ENCODE results near the gene ADCY5.

The ADCY5 gene

GRCh38 chr3:123429362-123430125 lies 19.3 kb downstream of the ADCY5 start:
- H3K4me1 ChIP-seq (ENCODE audit: control insufficient read depth, insufficient read depth, low read length), result no peaks in the 10 kb centered on the region
- no peak overlapping the region for H3K4me3 ChIP-seq (ENCODE audit: low read depth, low read length)
- no peaks in the 10 kb centered on the region for H3K9me3 ChIP-seq (ENCODE audit: control insufficient read depth, insufficient read depth, low read depth, low read length)
- no peak overlapping the region for H3K9ac ChIP-seq (ENCODE audit: low read length)
- 0 out of 2 replicates have a peak, but pooled peaks cover 4% of the 10 kb centered on the region for H3K27me3 ChIP-seq (ENCODE audit: control insufficient read depth, insufficient read depth, low read length)
- H3K36me3 ChIP-seq (ENCODE audit: control insufficient read depth, insufficient read depth, low read length), result no peaks in the 10 kb centered on the region
- no peak overlapping the region for H3K27ac ChIP-seq (ENCODE audit: low read depth, low read length)

- H3K9ac ChIP-seq (ENCODE audit: low read length), result no peak overlapping the region
- H3K27ac ChIP-seq (ENCODE audit: low read depth, low read length), result no peak overlapping the region
- 0 out of 2 replicates have a peak, but pooled peaks cover 4% of the 10 kb centered on the region for H3K27me3 ChIP-seq (ENCODE audit: control insufficient read depth, insufficient read depth, low read length)
- H3K9me3 ChIP-seq (ENCODE audit: control insufficient read depth, insufficient read depth, low read depth, low read length), result no peaks in the 10 kb centered on the region
- H3K4me3 ChIP-seq (ENCODE audit: low read depth, low read length), result no peak overlapping the region
- no peaks in the 10 kb centered on the region for H3K36me3 ChIP-seq (ENCODE audit: control insufficient read depth, insufficient read depth, low read length)
- H3K4me1 ChIP-seq (ENCODE audit: control insufficient read depth, insufficient read depth, low read length), result no peaks in the 10 kb centered on the region
Observed at GRCh38 chr3:123424999-123425712, 23.7 kb downstream of the ADCY5 start.

- 0 out of 2 replicates have a peak, but pooled peaks cover 4% of the 10 kb centered on the region for H3K27me3 ChIP-seq (ENCODE audit: control insufficient read depth, insufficient read depth, low read length)
- no peaks in the 10 kb centered on the region for H3K9me3 ChIP-seq (ENCODE audit: control insufficient read depth, insufficient read depth, low read depth, low read length)
- H3K9ac ChIP-seq (ENCODE audit: low read length), result no peak overlapping the region
- no peaks in the 10 kb centered on the region for H3K4me1 ChIP-seq (ENCODE audit: control insufficient read depth, insufficient read depth, low read length)
- H3K27ac ChIP-seq (ENCODE audit: low read depth, low read length), result no peak overlapping the region
- no peak overlapping the region for H3K4me3 ChIP-seq (ENCODE audit: low read depth, low read length)
- no peaks in the 10 kb centered on the region for H3K36me3 ChIP-seq (ENCODE audit: control insufficient read depth, insufficient read depth, low read length)
Observed at GRCh38 chr3:123424321-123424998, 24.4 kb downstream of the ADCY5 start.

- H3K27ac ChIP-seq (ENCODE audit: low read depth, low read length), result no peak overlapping the region
- H3K9ac ChIP-seq (ENCODE audit: low read length), result no peak overlapping the region
- 0 out of 2 replicates have a peak, but pooled peaks cover 4% of the 10 kb centered on the region for H3K27me3 ChIP-seq (ENCODE audit: control insufficient read depth, insufficient read depth, low read length)
- no peak overlapping the region for H3K4me3 ChIP-seq (ENCODE audit: low read depth, low read length)
- H3K4me1 ChIP-seq (ENCODE audit: control insufficient read depth, insufficient read depth, low read length), result no peaks in the 10 kb centered on the region
- H3K36me3 ChIP-seq (ENCODE audit: control insufficient read depth, insufficient read depth, low read length), result no peaks in the 10 kb centered on the region
- no peaks in the 10 kb centered on the region for H3K9me3 ChIP-seq (ENCODE audit: control insufficient read depth, insufficient read depth, low read depth, low read length)
Observed at GRCh38 chr3:123423806-123424205, 25.1 kb downstream of the ADCY5 start.

- 0 out of 2 replicates have a peak, but pooled peaks cover 4% of the 10 kb centered on the region for H3K27me3 ChIP-seq (ENCODE audit: control insufficient read depth, insufficient read depth, low read length)
- H3K36me3 ChIP-seq (ENCODE audit: control insufficient read depth, insufficient read depth, low read length), result no peaks in the 10 kb centered on the region
- H3K9me3 ChIP-seq (ENCODE audit: control insufficient read depth, insufficient read depth, low read depth, low read length), result no peaks in the 10 kb centered on the region
- peaks cover 6% of the 10 kb centered on the region; the same call in 1 of the 2 replicates for H3K4me1 ChIP-seq (ENCODE audit: control insufficient read depth, insufficient read depth, low read length)
- H3K9ac ChIP-seq (ENCODE audit: low read length), result no peak overlapping the region
- H3K27ac ChIP-seq (ENCODE audit: low read depth, low read length), result no peak overlapping the region
- no peak overlapping the region for H3K4me3 ChIP-seq (ENCODE audit: low read depth, low read length)
Observed at GRCh38 chr3:123423031-123423430, 25.9 kb downstream of the ADCY5 start.

- Histone ChIP-seq H3K9me3 (ENCODE audit: control insufficient read depth, insufficient read depth, low read depth, low read length) (no peaks in the 10 kb centered on the region), H3K9ac (ENCODE audit: low read length) (no peak overlapping the region), H3K4me1 (ENCODE audit: control insufficient read depth, insufficient read depth, low read length) (peaks cover 6% of the 10 kb centered on the region; the same call in 1 of the 2 replicates), H3K27ac (ENCODE audit: low read depth, low read length) (no peak overlapping the region), H3K4me3 (ENCODE audit: low read depth, low read length) (no peak overlapping the region), H3K36me3 (ENCODE audit: control insufficient read depth, insufficient read depth, low read length) (no peaks in the 10 kb centered on the region), H3K27me3 (ENCODE audit: control insufficient read depth, insufficient read depth, low read length) (0 out of 2 replicates have a peak, but pooled peaks cover 3% of the 10 kb centered on the region)
Observed at GRCh38 chr3:123422457-123422856, 26.4 kb downstream of the ADCY5 start.

- H3K9me3 ChIP-seq (ENCODE audit: control insufficient read depth, insufficient read depth, low read depth, low read length), result no peaks in the 10 kb centered on the region
- H3K4me3 ChIP-seq (ENCODE audit: low read depth, low read length), result no peak overlapping the region
- H3K36me3 ChIP-seq (ENCODE audit: control insufficient read depth, insufficient read depth, low read length), result no peaks in the 10 kb centered on the region
- H3K4me1 ChIP-seq (ENCODE audit: control insufficient read depth, insufficient read depth, low read length), result peaks cover 6% of the 10 kb centered on the region; the same call in 1 of the 2 replicates
- H3K27me3 ChIP-seq (ENCODE audit: control insufficient read depth, insufficient read depth, low read length), result no peaks in the 10 kb centered on the region
- no peak overlapping the region for H3K9ac ChIP-seq (ENCODE audit: low read length)
- H3K27ac ChIP-seq (ENCODE audit: low read depth, low read length), result no peak overlapping the region
Observed at GRCh38 chr3:123421353-123422174, 27.3 kb downstream of the ADCY5 start.

- Histone ChIP-seq H3K27me3 (ENCODE audit: control insufficient read depth, insufficient read depth, low read length) (no peaks in the 10 kb centered on the region), H3K4me1 (ENCODE audit: control insufficient read depth, insufficient read depth, low read length) (peaks cover 6% of the 10 kb centered on the region; the same call in 1 of the 2 replicates), H3K4me3 (ENCODE audit: low read depth, low read length) (no peak overlapping the region), H3K36me3 (ENCODE audit: control insufficient read depth, insufficient read depth, low read length) (no peaks in the 10 kb centered on the region), H3K27ac (ENCODE audit: low read depth, low read length) (no peak overlapping the region), H3K9ac (ENCODE audit: low read length) (no peak overlapping the region), H3K9me3 (ENCODE audit: control insufficient read depth, insufficient read depth, low read depth, low read length) (no peaks in the 10 kb centered on the region)
Observed at GRCh38 chr3:123420416-123420968, 28.4 kb downstream of the ADCY5 start.

GRCh38 chr3:123419850-123420297 lies 29.0 kb downstream of the ADCY5 start:
- no peak overlapping the region for H3K4me3 ChIP-seq (ENCODE audit: low read depth, low read length)
- H3K36me3 ChIP-seq (ENCODE audit: control insufficient read depth, insufficient read depth, low read length), result no peaks in the 10 kb centered on the region
- no peak overlapping the region for H3K27ac ChIP-seq (ENCODE audit: low read depth, low read length)
- no peak overlapping the region for H3K9ac ChIP-seq (ENCODE audit: low read length)
- no peaks in the 10 kb centered on the region for H3K27me3 ChIP-seq (ENCODE audit: control insufficient read depth, insufficient read depth, low read length)
- peaks cover 6% of the 10 kb centered on the region; the same call in 1 of the 2 replicates for H3K4me1 ChIP-seq (ENCODE audit: control insufficient read depth, insufficient read depth, low read length)
- H3K9me3 ChIP-seq (ENCODE audit: control insufficient read depth, insufficient read depth, low read depth, low read length), result no peaks in the 10 kb centered on the region
